Trophoblast cell (in vitro differentiated cells and primary cell): Measurements from ENCODE around the gene CASP4.

Source experiments
- DNase-seq, 2 donors: peaks; one replicate each; pipeline ENCODE4 v3.0.0-alpha.2; 2016
- H2AFZ ChIP-seq: 2 replicates; pipeline ENCODE4 v1.6.1; 2013; ENCODE audit warnings: low read length, moderate library complexity, mild to moderate bottlenecking; ENCODE audit not compliant: insufficient read depth, poor library complexity
- H2AK5ac ChIP-seq: 2 replicates; pipeline ENCODE4 v1.6.1; 2013; ENCODE audit warnings: mild to moderate bottlenecking, low read length
- H2BK120ac ChIP-seq: 2 replicates; pipeline ENCODE4 v1.6.1; 2013; ENCODE audit warnings: low read length, mild to moderate bottlenecking, moderate library complexity; ENCODE audit not compliant: insufficient read depth, poor library complexity
- H2BK12ac ChIP-seq: 2 replicates; pipeline ENCODE4 v1.6.1; 2013; ENCODE audit warnings: mild to moderate bottlenecking, low read length, moderate library complexity
- H2BK5ac ChIP-seq: 2 replicates; pipeline ENCODE4 v1.6.1; 2013; ENCODE audit warnings: low read length, low read depth, moderate library complexity, mild to moderate bottlenecking; ENCODE audit not compliant: poor library complexity
- H3K14ac ChIP-seq: 2 replicates; pipeline ENCODE4 v1.6.1; 2013; ENCODE audit warnings: mild to moderate bottlenecking, low read length
- H3K18ac ChIP-seq: 2 replicates; pipeline ENCODE4 v1.6.1; 2013; ENCODE audit warnings: mild to moderate bottlenecking, low read length
- H3K23ac ChIP-seq: 2 replicates; pipeline ENCODE4 v1.6.1; 2013; ENCODE audit warnings: low read length
- H3K27ac ChIP-seq: 2 replicates; pipeline ENCODE4 v1.5.1; 2013; ENCODE audit warnings: low read depth, mild to moderate bottlenecking, inconsistent platforms, low read length, moderate library complexity
- H3K27me3 ChIP-seq: 2 replicates; pipeline ENCODE4 v1.6.1; 2013; ENCODE audit warnings: inconsistent platforms, mild to moderate bottlenecking, low read length, moderate library complexity; ENCODE audit not compliant: insufficient read depth
- H3K36me3 ChIP-seq, 2 experiments: 1 replicate in 1 of 2; 2 replicates in 1 of 2; pipeline ENCODE4 v1.6.1; 2013; ENCODE audit warnings: low read length in 2 of 2, mild to moderate bottlenecking in 2 of 2, moderate library complexity in 1 of 2; ENCODE audit not compliant: insufficient read depth in 2 of 2, control insufficient read depth in 1 of 2
- H3K4ac ChIP-seq: 2 replicates; pipeline ENCODE4 v1.6.1; 2013; ENCODE audit warnings: low read depth, mild to moderate bottlenecking, low read length, moderate library complexity
- H3K4me1 ChIP-seq, 2 experiments: 1 replicate in 1 of 2; 2 replicates in 1 of 2; pipeline ENCODE4 v1.6.1; 2013; ENCODE audit warnings: low read length in 2 of 2, mild to moderate bottlenecking in 2 of 2, moderate library complexity in 1 of 2; ENCODE audit not compliant: insufficient read depth in 2 of 2, control insufficient read depth in 1 of 2
- H3K4me2 ChIP-seq: 2 replicates; pipeline ENCODE4 v1.6.1; 2013; ENCODE audit warnings: inconsistent platforms, mild to moderate bottlenecking, low read length, moderate library complexity
- H3K4me3 ChIP-seq: 2 replicates; pipeline ENCODE4 v1.5.1; 2013; ENCODE audit warnings: mild to moderate bottlenecking, low read depth, low read length, inconsistent platforms
- H3K79me1 ChIP-seq: one replicate; pipeline ENCODE4 v1.6.1; 2013; ENCODE audit warnings: low read length
- H3K79me2 ChIP-seq: 2 replicates; pipeline ENCODE4 v1.6.1; 2013; ENCODE audit warnings: low read length, mild to moderate bottlenecking; ENCODE audit not compliant: control insufficient read depth, insufficient read depth, poor library complexity
- H3K9ac ChIP-seq: 2 replicates; pipeline ENCODE4 v1.6.1; 2013; ENCODE audit warnings: mild to moderate bottlenecking, low read length
- H3K9me3 ChIP-seq: 2 replicates; pipeline ENCODE4 v1.6.1; 2013; ENCODE audit warnings: low read depth, mild to moderate bottlenecking, control low read depth, inconsistent platforms, low read length; ENCODE audit not compliant: insufficient read depth
- H4K12ac ChIP-seq: 2 replicates; pipeline ENCODE4 v1.6.1; 2013; ENCODE audit warnings: low read depth, mild to moderate bottlenecking, low read length, moderate library complexity
- H4K8ac ChIP-seq: 2 replicates; pipeline ENCODE4 v1.6.1; 2013; ENCODE audit warnings: low read depth, mild to moderate bottlenecking, low read length, moderate library complexity
- H4K91ac ChIP-seq: one replicate; pipeline ENCODE4 v1.6.1; 2013; ENCODE audit warnings: low read depth, mild to moderate bottlenecking, low read length, moderate library complexity
- WGBS: extraction: QIAGEN DNeasy Blood & Tissue Kit; methylation state at CpG from one replicate; pipeline ENCODE4 v1.1.7; 2013; ENCODE audit warnings: missing lambda C conversion rate; ENCODE audit not compliant: insufficient read length, insufficient coverage; ENCODE audit errors: extremely low coverage; 5-methylcytosine and 5-hydroxymethylcytosine counted together

Gene CASP4

GRCh38 chr11:104946907-104947306 is 21.5 kb downstream of the CASP4 start:
- H3K27ac ChIP-seq: no peak overlapping the region
- H2BK5ac ChIP-seq: no peak overlapping the region
- no peaks in the 10 kb centered on the region for H3K27me3 ChIP-seq
- no peak overlapping the region for H4K91ac ChIP-seq
- H3K9ac ChIP-seq: no peak overlapping the region
- H2BK12ac ChIP-seq: no peak overlapping the region
- H3K4me3 ChIP-seq: no peak overlapping the region
- no peak overlapping the region for H3K4me2 ChIP-seq
- H2AK5ac ChIP-seq: no peak overlapping the region
- no peak overlapping the region for H4K8ac ChIP-seq
- no peaks in the 10 kb centered on the region for H3K4me1 ChIP-seq
- H2BK120ac ChIP-seq: no peak overlapping the region
- H3K79me2 ChIP-seq: no peaks in the 10 kb centered on the region
- DNase-seq: peak; percentile 50 to 85
- no CpG with 5 or more reads among the region's 2 CpGs for WGBS
- no peak overlapping the region for H3K14ac ChIP-seq
- H3K23ac ChIP-seq: no peak overlapping the region
- H3K4ac ChIP-seq: no peak overlapping the region
- no peaks in the 10 kb centered on the region for H3K36me3 ChIP-seq
- H3K18ac ChIP-seq: no peak overlapping the region
- no peaks in the 10 kb centered on the region for H3K9me3 ChIP-seq
- no peaks in the 10 kb centered on the region for H3K79me1 ChIP-seq
- no peak overlapping the region for H2AFZ ChIP-seq
- H4K12ac ChIP-seq: no peak overlapping the region

GRCh38 chr11:104944076-104944475 is 24.3 kb downstream of the CASP4 start:
- Histone ChIP-seq H2AK5ac (no peak overlapping the region), H4K12ac (no peak overlapping the region), H4K91ac (no peak overlapping the region), H2BK5ac (no peak overlapping the region), H4K8ac (no peak overlapping the region), H3K27me3 (no peaks in the 10 kb centered on the region), H2AFZ (no peak overlapping the region), H3K36me3 (no peaks in the 10 kb centered on the region), H2BK120ac (no peak overlapping the region), H3K4ac (no peak overlapping the region), H3K23ac (no peak overlapping the region), H3K4me3 (no peak overlapping the region), H3K4me1 (no peaks in the 10 kb centered on the region), H3K18ac (no peak overlapping the region), H3K14ac (no peak overlapping the region), H2BK12ac (no peak overlapping the region), H3K27ac (no peak overlapping the region), H3K79me2 (no peaks in the 10 kb centered on the region), H3K4me2 (no peak overlapping the region), H3K79me1 (no peaks in the 10 kb centered on the region), H3K9ac (no peak overlapping the region), H3K9me3 (no peaks in the 10 kb centered on the region)
- DNase-seq: no peak

GRCh38 chr11:104943561-104943960 is 24.8 kb downstream of the CASP4 start:
- Histone ChIP-seq H2AK5ac (no peak overlapping the region), H2BK5ac (no peak overlapping the region), H4K91ac (no peak overlapping the region), H2BK120ac (no peak overlapping the region), H4K8ac (no peak overlapping the region), H3K79me2 (no peaks in the 10 kb centered on the region), H3K9ac (no peak overlapping the region), H3K27me3 (no peaks in the 10 kb centered on the region), H3K4me1 (no peaks in the 10 kb centered on the region), H2AFZ (no peak overlapping the region), H3K4me3 (no peak overlapping the region), H4K12ac (no peak overlapping the region), H3K23ac (no peak overlapping the region), H3K4ac (no peak overlapping the region), H3K14ac (no peak overlapping the region), H3K9me3 (no peaks in the 10 kb centered on the region), H3K79me1 (no peaks in the 10 kb centered on the region), H3K36me3 (no peaks in the 10 kb centered on the region), H3K18ac (no peak overlapping the region), H3K27ac (no peak overlapping the region), H3K4me2 (no peak overlapping the region), H2BK12ac (no peak overlapping the region)
- no CpG with 5 or more reads among the region's 2 CpGs for WGBS
- no peak for DNase-seq

- WGBS: no CpG with 5 or more reads among the region's 1 CpG
These were observed 33.8 kb downstream of the CASP4 start for GRCh38 chr11:104934594-104934993.

More at GRCh38 chr11:104934594-104934993, 33.8 kb downstream of the CASP4 start:
- H3K9me3 ChIP-seq: no peaks in the 10 kb centered on the region
- no peak overlapping the region for H3K14ac ChIP-seq
- H3K9ac ChIP-seq: no peak overlapping the region
- no peak overlapping the region for H3K4me3 ChIP-seq
- no peaks in the 10 kb centered on the region for H3K4me1 ChIP-seq
- H4K8ac ChIP-seq: no peak overlapping the region
- H3K4me2 ChIP-seq: no peak overlapping the region
- H2AK5ac ChIP-seq: no peak overlapping the region
- H3K27ac ChIP-seq: no peak overlapping the region
- no peak overlapping the region for H3K4ac ChIP-seq
- no peak overlapping the region for H4K12ac ChIP-seq
- H4K91ac ChIP-seq: no peak overlapping the region
- H3K27me3 ChIP-seq: no peaks in the 10 kb centered on the region
- no peaks in the 10 kb centered on the region for H3K79me2 ChIP-seq
- no peak for DNase-seq
- no peaks in the 10 kb centered on the region for H3K79me1 ChIP-seq
- no peak overlapping the region for H2AFZ ChIP-seq
- H2BK120ac ChIP-seq: no peak overlapping the region
- no peaks in the 10 kb centered on the region for H3K36me3 ChIP-seq
- H2BK12ac ChIP-seq: no peak overlapping the region
- H3K23ac ChIP-seq: no peak overlapping the region
- H3K18ac ChIP-seq: no peak overlapping the region
- no peak overlapping the region for H2BK5ac ChIP-seq
